ENCODE data around the gene PLA2G3. TPM values are rescaled to one million over a fixed set of nuclear protein-coding genes. Genes with fewer than 3 reads are reported as not detected.
"Not testable (repeated sequence)": the region's sequence is repeated elsewhere in the genome, so short reads cannot be mapped to it uniquely, and the experiment has no call there.

The PLA2G3 gene
- total RNA-seq, 1 experiment from 2014 or later: not detected

DNA sequence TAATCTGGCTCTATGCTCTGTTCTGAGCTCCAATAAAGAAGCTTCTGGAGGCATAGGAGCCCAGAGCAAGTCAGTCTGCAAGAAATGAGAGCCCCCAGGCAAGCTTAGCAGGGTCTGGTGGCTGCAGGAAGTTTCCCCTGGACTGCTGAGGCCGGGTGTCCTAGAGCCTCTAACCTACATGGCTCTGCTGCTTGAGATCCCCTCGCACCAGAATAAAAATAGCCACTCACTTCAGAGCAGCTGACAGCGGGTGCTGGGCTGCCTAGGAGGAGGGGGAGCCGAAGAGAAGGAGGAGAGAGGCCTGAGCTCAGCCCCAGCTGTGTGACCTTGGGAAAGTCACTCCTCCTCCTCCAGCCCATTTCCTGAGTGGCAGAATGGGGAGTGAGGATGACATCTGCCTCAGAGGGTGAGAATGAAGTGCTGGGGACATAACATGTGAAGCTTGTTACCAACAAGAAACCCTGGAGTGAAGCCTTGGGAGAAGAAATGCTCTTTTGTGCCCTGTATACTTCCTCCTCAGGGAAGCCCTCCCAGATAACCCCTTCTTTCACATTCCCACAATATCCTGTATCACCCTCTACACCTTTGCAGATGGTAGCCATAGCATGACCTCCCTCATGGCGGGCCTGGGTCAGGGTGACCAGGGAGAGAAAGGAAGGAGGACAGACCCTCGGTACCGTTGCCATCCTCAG lies 21.1 kb downstream of the PLA2G3 start:
- POLR2A ChIA-PET: no interaction called here
- Histone ChIP-seq H3K4me1 (ENCODE audit: control insufficient read depth, insufficient read depth, low read length) (no peaks in the 10 kb centered on the region), H3K9me3 (ENCODE audit: control insufficient read depth, insufficient read depth, low read depth, low read length) (no peaks in the 10 kb centered on the region), H3K36me3 (ENCODE audit: control insufficient read depth, insufficient read depth, low read length) (no peaks in the 10 kb centered on the region), H3K4me3 (ENCODE audit: low read depth in 2 of 2, low read length in 2 of 2) (no peak overlapping the region), H3K27ac (ENCODE audit: low read length) (no peak overlapping the region), H3K27me3 (ENCODE audit: control insufficient read depth, insufficient read depth, low read length) (no peaks in the 10 kb centered on the region)
- in situ Hi-C loops (cut with HindIII; ENCODE audit: low pct_unique_long_range_greater_than_20kb, low sequenced_read_pairs): no loop called here
- ATAC-seq (no peak), DNase-seq (ENCODE audit: low read depth, low spot score) (no peak)
- intact Hi-C loops (cut with micrococcal nuclease; ENCODE audit: unreplicated experiment): no loop called here
- CTCF ChIA-PET: no interaction called here
- BruUV-seq (replicated peaks): no TSS peak
- TF ChIP-seq, protein P1, sequence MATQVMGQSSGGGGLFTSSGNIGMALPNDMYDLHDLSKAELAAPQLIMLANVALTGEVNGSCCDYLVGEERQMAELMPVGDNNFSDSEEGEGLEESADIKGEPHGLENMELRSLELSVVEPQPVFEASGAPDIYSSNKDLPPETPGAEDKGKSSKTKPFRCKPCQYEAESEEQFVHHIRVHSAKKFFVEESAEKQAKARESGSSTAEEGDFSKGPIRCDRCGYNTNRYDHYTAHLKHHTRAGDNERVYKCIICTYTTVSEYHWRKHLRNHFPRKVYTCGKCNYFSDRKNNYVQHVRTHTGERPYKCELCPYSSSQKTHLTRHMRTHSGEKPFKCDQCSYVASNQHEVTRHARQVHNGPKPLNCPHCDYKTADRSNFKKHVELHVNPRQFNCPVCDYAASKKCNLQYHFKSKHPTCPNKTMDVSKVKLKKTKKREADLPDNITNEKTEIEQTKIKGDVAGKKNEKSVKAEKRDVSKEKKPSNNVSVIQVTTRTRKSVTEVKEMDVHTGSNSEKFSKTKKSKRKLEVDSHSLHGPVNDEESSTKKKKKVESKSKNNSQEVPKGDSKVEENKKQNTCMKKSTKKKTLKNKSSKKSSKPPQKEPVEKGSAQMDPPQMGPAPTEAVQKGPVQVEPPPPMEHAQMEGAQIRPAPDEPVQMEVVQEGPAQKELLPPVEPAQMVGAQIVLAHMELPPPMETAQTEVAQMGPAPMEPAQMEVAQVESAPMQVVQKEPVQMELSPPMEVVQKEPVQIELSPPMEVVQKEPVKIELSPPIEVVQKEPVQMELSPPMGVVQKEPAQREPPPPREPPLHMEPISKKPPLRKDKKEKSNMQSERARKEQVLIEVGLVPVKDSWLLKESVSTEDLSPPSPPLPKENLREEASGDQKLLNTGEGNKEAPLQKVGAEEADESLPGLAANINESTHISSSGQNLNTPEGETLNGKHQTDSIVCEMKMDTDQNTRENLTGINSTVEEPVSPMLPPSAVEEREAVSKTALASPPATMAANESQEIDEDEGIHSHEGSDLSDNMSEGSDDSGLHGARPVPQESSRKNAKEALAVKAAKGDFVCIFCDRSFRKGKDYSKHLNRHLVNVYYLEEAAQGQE (IDR thresholded peaks at IDR 0.05; ENCODE audit: insufficient read depth in 1 of 2, low read depth in 2 of 2, low read length in 1 of 2): no peak
- TF ChIP-seq TCF7L2 (IDR thresholded peaks at IDR 0.05; ENCODE audit: low read depth, low read length) (no peak), POLR2AphosphoS5 (IDR thresholded peaks at IDR 0.05; ENCODE audit: low read depth, low read length) (no peak), SIN3A (IDR thresholded peaks at IDR 0.05; ENCODE audit: borderline replicate concordance, insufficient read depth, low read depth, low read length) (no peak)
- TF ChIP-seq, protein P2, sequence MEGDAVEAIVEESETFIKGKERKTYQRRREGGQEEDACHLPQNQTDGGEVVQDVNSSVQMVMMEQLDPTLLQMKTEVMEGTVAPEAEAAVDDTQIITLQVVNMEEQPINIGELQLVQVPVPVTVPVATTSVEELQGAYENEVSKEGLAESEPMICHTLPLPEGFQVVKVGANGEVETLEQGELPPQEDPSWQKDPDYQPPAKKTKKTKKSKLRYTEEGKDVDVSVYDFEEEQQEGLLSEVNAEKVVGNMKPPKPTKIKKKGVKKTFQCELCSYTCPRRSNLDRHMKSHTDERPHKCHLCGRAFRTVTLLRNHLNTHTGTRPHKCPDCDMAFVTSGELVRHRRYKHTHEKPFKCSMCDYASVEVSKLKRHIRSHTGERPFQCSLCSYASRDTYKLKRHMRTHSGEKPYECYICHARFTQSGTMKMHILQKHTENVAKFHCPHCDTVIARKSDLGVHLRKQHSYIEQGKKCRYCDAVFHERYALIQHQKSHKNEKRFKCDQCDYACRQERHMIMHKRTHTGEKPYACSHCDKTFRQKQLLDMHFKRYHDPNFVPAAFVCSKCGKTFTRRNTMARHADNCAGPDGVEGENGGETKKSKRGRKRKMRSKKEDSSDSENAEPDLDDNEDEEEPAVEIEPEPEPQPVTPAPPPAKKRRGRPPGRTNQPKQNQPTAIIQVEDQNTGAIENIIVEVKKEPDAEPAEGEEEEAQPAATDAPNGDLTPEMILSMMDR (IDR thresholded peaks at IDR 0.05): no peak

DNA sequence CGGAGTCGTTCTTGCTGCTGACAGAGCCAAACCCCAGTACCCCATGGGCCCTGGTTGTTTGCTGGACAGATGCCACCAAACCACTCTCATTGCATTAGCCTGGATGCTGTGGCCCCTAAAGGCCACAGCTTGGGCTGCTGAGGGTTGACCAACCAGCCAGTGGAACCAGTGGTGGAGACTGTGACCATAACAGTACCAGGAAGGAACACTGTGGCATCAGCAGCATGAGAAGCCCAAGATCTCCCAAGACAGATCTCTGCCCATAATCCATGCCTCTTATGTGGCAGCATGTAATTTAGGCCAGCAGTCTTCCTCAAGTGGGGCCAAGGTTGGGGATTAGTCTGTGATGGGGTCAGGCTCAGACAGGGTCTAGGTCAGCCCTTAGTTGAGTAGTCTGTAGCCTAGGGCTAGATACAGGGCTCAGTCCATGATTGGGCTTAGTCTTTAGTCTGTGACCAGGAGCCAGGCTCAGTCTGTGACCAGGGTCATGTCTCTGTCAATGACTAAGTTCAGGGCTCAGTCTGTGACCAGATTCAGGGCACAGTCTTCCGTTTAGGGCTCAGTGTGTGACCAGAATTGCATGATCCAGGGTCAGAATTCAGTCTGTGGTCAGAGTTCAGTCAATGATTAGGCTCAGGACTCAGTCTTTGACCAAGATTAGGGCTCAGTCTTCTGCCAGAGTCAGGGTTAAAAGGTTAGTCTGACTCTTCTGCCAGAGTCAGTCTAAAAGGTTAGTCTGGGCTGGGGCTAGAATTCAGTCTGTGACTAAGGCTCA lies 22.1 kb downstream of the PLA2G3 start:
- TF ChIP-seq, protein P2 (IDR thresholded peaks at IDR 0.05): no peak
- DNase-seq (ENCODE audit: low read depth, low spot score) (no peak), ATAC-seq (no peak)
- Histone ChIP-seq H3K27me3 (ENCODE audit: control insufficient read depth, insufficient read depth, low read length) (no peaks in the 10 kb centered on the region), H3K9me3 (ENCODE audit: control insufficient read depth, insufficient read depth, low read depth, low read length) (no peaks in the 10 kb centered on the region), H3K4me1 (ENCODE audit: control insufficient read depth, insufficient read depth, low read length) (no peaks in the 10 kb centered on the region), H3K4me3 (ENCODE audit: low read depth in 2 of 2, low read length in 2 of 2) (no peak overlapping the region), H3K36me3 (ENCODE audit: control insufficient read depth, insufficient read depth, low read length) (no peaks in the 10 kb centered on the region), H3K27ac (ENCODE audit: low read length) (no peak overlapping the region)
- in situ Hi-C loops (cut with HindIII; ENCODE audit: low pct_unique_long_range_greater_than_20kb, low sequenced_read_pairs) (no loop called here), intact Hi-C loops (cut with micrococcal nuclease; ENCODE audit: unreplicated experiment) (no loop called here)
- BruUV-seq (replicated peaks): no TSS peak
- ChIA-PET POLR2A (no interaction called here), CTCF (no interaction called here)

DNA sequence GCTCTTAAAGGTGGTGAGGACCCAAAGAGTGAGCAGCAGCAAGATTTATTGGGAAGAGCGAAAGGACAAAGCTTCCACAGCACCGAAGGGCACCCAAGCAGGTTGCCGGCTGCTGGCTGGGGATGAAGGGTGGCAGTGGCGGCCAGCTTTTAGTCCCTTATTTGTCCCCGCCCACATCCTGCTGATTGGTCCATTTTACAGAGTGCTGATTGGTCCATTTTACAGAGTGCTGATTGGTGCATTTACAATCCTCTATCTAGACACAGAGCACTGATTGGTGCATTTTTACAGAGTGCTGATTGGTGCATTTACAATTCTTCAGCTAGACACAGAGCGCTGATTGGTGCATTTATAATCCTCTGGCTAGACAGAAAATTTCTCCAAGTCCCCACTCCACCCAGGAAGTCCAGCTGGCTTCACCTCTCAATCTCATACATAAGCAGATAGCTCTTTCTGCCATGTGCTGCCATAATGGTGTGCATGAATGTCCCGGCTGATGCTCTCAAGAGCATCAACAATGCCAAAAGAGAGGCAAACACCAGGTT lies 27.7 kb downstream of the PLA2G3 start:
- in situ Hi-C loops (cut with HindIII; ENCODE audit: low pct_unique_long_range_greater_than_20kb, low sequenced_read_pairs); intact Hi-C loops (cut with micrococcal nuclease; ENCODE audit: unreplicated experiment); DNase-seq (ENCODE audit: low read depth, low spot score); H3K27me3 ChIP-seq (ENCODE audit: control insufficient read depth, insufficient read depth, low read length); H3K4me3 ChIP-seq (ENCODE audit: low read depth in 2 of 2, low read length in 2 of 2); H3K9me3 ChIP-seq (ENCODE audit: control insufficient read depth, insufficient read depth, low read depth, low read length); ATAC-seq; H3K27ac ChIP-seq (ENCODE audit: low read length); BruUV-seq (replicated peaks); H3K36me3 ChIP-seq (ENCODE audit: control insufficient read depth, insufficient read depth, low read length); POLR2A ChIA-PET; H3K4me1 ChIP-seq (ENCODE audit: control insufficient read depth, insufficient read depth, low read length): not testable (repeated sequence)
- CTCF ChIA-PET: interaction anchor here (0.7 kb wide), 1 partner anchor 34 kb away, joined by 3 read pairs; no protein-coding TSS in a partner anchor

All from Panc1 (cell line).